Suprapubic skin (tissue), 4 donors: Measurements from ENCODE around the gene PYGB.

Experiments used
- CTCF ChIP-seq, 2 donors: fragments of 200-600 bp in 1 of 2; fragments of 450-650 bp in 1 of 2; sonication (generic) in 1 of 2; IDR thresholded peaks; one replicate each; pipeline ENCODE4 v1.5.1; 2016 to 2019; ENCODE audit warnings: antibody characterized with exemption in 2 of 2, mild to moderate bottlenecking in 1 of 2, moderate library complexity in 1 of 2
- EP300 ChIP-seq: sonication (generic); formaldehyde crosslinking; IDR thresholded peaks from one replicate; pipeline ENCODE4 v1.6.1; 2017; ENCODE audit warnings: antibody characterized with exemption
- POLR2A ChIP-seq, 2 donors: fragments of 450-650 bp; IDR thresholded peaks; one replicate each; pipeline ENCODE4 v1.6.1; 2017; ENCODE audit warnings: antibody characterized with exemption in 2 of 2, mild to moderate bottlenecking in 2 of 2, moderate library complexity in 2 of 2
- POLR2AphosphoS5 ChIP-seq, 3 donors: sonication (generic); formaldehyde crosslinking; IDR thresholded peaks; one replicate each; pipeline ENCODE4 v1.6.1; 2017; ENCODE audit warnings: antibody characterized with exemption in 3 of 3

GRCh38 chr20:25276533-25277050 lies 28.7 kb downstream of the PYGB start:
- TF ChIP-seq CTCF (IDR thresholded peaks at IDR 0.05): no peak
- TF ChIP-seq POLR2A (IDR thresholded peaks at IDR 0.05): no peak
- no peak for TF ChIP-seq POLR2AphosphoS5 (IDR thresholded peaks at IDR 0.05)
- TF ChIP-seq EP300: no peak
